GM12878 (cell line): ENCODE results near the gene TSPO. TPM values are rescaled to one million over a fixed set of nuclear protein-coding genes. Genes with fewer than 3 reads are reported as not detected.

Experiments used
- ASH2L ChIP-seq: fragments of 300-600, 200-600 bp; sonication (generic); IDR thresholded peaks from 2 replicates; pipeline ENCODE4 v1.6.1; 2017; ENCODE audit warnings: low read depth, mild to moderate bottlenecking, borderline replicate concordance
- MXI1 ChIP-seq: fragments of 150-350 bp; IDR thresholded peaks from 2 replicates; pipeline ENCODE4 v1.6.1; 2011; ENCODE audit warnings: low read depth, mild to moderate bottlenecking, inconsistent platforms, low read length, improper control_type of control experiment
- PAX5 ChIP-seq: IDR thresholded peaks from 2 replicates; pipeline ENCODE4 v1.6.1; 2011; ENCODE audit warnings: low read depth, low read length, borderline replicate concordance
- RB1 ChIP-seq: fragments of 450-650 bp; formaldehyde crosslinking; IDR thresholded peaks from 2 replicates; pipeline ENCODE4 v1.6.1; 2017; ENCODE audit warnings: mild to moderate bottlenecking, borderline replicate concordance
- STAT1 ChIP-seq: fragments of 450-650 bp; conservative IDR thresholded peaks from 2 replicates; pipeline ENCODE4 v1.6.1; 2014; ENCODE audit warnings: antibody characterized with exemption, mild to moderate bottlenecking
- polyA plus RNA-seq, 11 experiments: library from polyadenylated mRNA; depleted of rRNA in 4 of 11; unstranded in 6 of 11; stranded (reverse) in 5 of 11; fragments of >200 nt; fragmentation: Nextera tagmentation in 4 of 11; fragmentation: Illumina TruSeq in 1 of 11; extraction: Ambion mirVana in 4 of 11; extraction: Trizol in 1 of 11; gene quantifications; 1 replicate in 1 of 11; 2 replicates in 10 of 11; pipeline versions ENCODE4 v1.2.1 to v1.2.3, GENCODE V29; 2011 to 2016; ENCODE audit warnings: inconsistent platforms in 2 of 11, missing spikeins in 2 of 11, low read depth in 1 of 11
- total RNA-seq, 4 experiments: library from RNA; depleted of rRNA in 3 of 4; stranded (reverse); fragments of >200 nt in 3 of 4; fragmentation: Illumina TruSeq in 1 of 4; extraction: Trizol in 1 of 4; gene quantifications; 2 replicates each; pipeline versions ENCODE4 v1.2.1 to v1.2.3, GENCODE V29; 2013 to 2021
- TF ChIP-seq, protein P1 (sequence below): fragments of 450-650 bp; formaldehyde crosslinking; IDR thresholded peaks from 2 replicates; pipeline ENCODE4 v1.4.0; 2022; ENCODE audit warnings: mild to moderate bottlenecking, moderate library complexity
- TF ChIP-seq, protein P2 (sequence below): fragments of 450-650 bp; IDR thresholded peaks from 2 replicates; pipeline ENCODE4 v1.6.1; 2016; ENCODE audit warnings: mild to moderate bottlenecking
- TF ChIP-seq, protein P3 (sequence below): fragments of 450-650 bp; IDR thresholded peaks from 2 replicates; pipeline ENCODE4 v1.6.1; 2017; ENCODE audit warnings: mild to moderate bottlenecking, moderate library complexity
- TF ChIP-seq, protein P4 (sequence below): IDR thresholded peaks from 2 replicates; pipeline ENCODE4 v1.6.1; 2011; ENCODE audit warnings: borderline replicate concordance, low read depth, mild to moderate bottlenecking, moderate library complexity, mixed read lengths, low read length; ENCODE audit not compliant: insufficient read depth; ENCODE audit errors: extremely low read length
- TF ChIP-seq, protein P5 (sequence below): fragments of 450-650 bp; IDR thresholded peaks from 2 replicates; pipeline ENCODE4 v1.6.1; 2017; ENCODE audit warnings: mild to moderate bottlenecking, low read depth, inconsistent platforms; ENCODE audit not compliant: poor library complexity, severe bottlenecking
- TF ChIP-seq, protein P6 (sequence below): fragments of 450-650 bp; formaldehyde crosslinking; IDR thresholded peaks from 2 replicates; pipeline ENCODE4 v1.4.0; 2020; ENCODE audit warnings: mild to moderate bottlenecking, moderate library complexity

TSPO gene
- total and polyA plus RNA-seq, 10 of the 15 experiments (the other 5 are each of a cell fraction or from before 2014, with no cell fraction given), result 1.4 to 50.5 (median 18.8) TPM

DNA sequence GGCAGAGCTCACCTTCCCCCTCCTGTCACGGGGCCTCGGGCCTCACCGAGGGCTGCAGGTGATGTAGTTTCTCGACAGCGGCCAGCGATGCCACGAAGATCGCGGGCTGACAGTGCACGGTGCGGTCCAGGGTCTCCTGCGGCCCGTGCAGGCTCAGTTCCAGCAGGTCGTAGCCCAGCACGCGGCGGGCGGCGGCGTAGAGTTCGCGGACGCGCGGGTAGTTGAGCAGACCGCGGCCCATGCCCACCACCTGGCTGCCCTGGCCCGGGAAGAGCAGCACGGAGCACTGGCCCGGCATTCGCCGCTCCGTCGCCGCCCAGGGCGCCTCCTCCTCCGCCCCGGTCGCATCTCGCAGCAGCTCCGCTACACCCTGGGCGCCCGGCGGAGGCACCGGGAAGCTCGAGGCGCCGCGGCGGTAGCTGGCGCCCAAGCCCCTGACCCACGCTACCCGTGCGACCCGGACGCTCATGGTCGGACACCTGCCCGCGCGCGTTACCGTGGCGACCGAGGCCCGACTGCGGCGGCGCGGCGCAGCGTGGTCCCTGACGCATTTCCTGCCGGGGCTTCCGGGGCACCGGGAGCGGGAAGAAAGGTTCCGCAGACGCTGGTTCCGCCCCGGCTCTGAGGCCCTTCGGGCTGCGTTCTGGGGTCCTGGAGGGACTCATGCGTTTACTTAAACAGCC, 8.3 kb upstream of the TSPO start, which contains the start of gene MCAT (continued):
- TF ChIP-seq, protein P1, sequence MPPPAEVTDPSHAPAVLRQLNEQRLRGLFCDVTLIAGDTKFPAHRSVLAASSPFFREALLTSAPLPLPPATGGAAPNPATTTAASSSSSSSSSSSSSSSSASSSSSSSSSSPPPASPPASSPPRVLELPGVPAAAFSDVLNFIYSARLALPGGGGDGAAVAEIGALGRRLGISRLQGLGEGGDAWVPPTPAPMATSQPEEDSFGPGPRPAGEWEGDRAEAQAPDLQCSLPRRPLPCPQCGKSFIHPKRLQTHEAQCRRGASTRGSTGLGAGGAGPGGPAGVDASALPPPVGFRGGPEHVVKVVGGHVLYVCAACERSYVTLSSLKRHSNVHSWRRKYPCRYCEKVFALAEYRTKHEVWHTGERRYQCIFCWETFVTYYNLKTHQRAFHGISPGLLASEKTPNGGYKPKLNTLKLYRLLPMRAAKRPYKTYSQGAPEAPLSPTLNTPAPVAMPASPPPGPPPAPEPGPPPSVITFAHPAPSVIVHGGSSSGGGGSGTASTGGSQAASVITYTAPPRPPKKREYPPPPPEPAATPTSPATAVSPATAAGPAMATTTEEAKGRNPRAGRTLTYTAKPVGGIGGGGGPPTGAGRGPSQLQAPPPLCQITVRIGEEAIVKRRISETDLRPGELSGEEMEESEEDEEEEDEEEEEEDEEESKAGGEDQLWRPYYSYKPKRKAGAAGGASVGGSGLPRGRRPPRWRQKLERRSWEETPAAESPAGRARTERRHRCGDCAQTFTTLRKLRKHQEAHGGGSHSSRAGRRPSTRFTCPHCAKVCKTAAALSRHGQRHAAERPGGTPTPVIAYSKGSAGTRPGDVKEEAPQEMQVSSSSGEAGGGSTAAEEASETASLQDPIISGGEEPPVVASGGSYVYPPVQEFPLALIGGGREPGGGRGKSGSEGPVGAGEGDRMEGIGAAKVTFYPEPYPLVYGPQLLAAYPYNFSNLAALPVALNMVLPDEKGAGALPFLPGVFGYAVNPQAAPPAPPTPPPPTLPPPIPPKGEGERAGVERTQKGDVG (CRISPR knock-in tag), result no peak
- TF ChIP-seq MXI1 (peak; percentile 96), STAT1 (no peak; the same call in 1 of the 2 replicates), ASH2L (peak; percentile 66; the same call in 1 of the 2 replicates), RB1 (peak; percentile 94; the same call in 1 of the 2 replicates), PAX5 (no peak)
- TF ChIP-seq, protein P2, sequence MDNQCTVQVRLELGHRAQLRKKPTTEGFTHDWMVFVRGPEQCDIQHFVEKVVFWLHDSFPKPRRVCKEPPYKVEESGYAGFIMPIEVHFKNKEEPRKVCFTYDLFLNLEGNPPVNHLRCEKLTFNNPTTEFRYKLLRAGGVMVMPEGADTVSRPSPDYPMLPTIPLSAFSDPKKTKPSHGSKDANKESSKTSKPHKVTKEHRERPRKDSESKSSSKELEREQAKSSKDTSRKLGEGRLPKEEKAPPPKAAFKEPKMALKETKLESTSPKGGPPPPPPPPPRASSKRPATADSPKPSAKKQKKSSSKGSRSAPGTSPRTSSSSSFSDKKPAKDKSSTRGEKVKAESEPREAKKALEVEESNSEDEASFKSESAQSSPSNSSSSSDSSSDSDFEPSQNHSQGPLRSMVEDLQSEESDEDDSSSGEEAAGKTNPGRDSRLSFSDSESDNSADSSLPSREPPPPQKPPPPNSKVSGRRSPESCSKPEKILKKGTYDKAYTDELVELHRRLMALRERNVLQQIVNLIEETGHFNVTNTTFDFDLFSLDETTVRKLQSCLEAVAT, result no peak
- TF ChIP-seq, protein P3, sequence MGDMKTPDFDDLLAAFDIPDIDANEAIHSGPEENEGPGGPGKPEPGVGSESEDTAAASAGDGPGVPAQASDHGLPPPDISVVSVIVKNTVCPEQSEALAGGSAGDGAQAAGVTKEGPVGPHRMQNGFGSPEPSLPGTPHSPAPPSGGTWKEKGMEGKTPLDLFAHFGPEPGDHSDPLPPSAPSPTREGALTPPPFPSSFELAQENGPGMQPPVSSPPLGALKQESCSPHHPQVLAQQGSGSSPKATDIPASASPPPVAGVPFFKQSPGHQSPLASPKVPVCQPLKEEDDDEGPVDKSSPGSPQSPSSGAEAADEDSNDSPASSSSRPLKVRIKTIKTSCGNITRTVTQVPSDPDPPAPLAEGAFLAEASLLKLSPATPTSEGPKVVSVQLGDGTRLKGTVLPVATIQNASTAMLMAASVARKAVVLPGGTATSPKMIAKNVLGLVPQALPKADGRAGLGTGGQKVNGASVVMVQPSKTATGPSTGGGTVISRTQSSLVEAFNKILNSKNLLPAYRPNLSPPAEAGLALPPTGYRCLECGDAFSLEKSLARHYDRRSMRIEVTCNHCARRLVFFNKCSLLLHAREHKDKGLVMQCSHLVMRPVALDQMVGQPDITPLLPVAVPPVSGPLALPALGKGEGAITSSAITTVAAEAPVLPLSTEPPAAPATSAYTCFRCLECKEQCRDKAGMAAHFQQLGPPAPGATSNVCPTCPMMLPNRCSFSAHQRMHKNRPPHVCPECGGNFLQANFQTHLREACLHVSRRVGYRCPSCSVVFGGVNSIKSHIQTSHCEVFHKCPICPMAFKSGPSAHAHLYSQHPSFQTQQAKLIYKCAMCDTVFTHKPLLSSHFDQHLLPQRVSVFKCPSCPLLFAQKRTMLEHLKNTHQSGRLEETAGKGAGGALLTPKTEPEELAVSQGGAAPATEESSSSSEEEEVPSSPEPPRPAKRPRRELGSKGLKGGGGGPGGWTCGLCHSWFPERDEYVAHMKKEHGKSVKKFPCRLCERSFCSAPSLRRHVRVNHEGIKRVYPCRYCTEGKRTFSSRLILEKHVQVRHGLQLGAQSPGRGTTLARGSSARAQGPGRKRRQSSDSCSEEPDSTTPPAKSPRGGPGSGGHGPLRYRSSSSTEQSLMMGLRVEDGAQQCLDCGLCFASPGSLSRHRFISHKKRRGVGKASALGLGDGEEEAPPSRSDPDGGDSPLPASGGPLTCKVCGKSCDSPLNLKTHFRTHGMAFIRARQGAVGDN, result peak; percentile 55; the same call in 1 of the 2 replicates
- TF ChIP-seq, protein P4, sequence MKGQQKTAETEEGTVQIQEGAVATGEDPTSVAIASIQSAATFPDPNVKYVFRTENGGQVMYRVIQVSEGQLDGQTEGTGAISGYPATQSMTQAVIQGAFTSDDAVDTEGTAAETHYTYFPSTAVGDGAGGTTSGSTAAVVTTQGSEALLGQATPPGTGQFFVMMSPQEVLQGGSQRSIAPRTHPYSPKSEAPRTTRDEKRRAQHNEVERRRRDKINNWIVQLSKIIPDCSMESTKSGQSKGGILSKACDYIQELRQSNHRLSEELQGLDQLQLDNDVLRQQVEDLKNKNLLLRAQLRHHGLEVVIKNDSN, result peak; percentile 40
- TF ChIP-seq, protein P5, sequence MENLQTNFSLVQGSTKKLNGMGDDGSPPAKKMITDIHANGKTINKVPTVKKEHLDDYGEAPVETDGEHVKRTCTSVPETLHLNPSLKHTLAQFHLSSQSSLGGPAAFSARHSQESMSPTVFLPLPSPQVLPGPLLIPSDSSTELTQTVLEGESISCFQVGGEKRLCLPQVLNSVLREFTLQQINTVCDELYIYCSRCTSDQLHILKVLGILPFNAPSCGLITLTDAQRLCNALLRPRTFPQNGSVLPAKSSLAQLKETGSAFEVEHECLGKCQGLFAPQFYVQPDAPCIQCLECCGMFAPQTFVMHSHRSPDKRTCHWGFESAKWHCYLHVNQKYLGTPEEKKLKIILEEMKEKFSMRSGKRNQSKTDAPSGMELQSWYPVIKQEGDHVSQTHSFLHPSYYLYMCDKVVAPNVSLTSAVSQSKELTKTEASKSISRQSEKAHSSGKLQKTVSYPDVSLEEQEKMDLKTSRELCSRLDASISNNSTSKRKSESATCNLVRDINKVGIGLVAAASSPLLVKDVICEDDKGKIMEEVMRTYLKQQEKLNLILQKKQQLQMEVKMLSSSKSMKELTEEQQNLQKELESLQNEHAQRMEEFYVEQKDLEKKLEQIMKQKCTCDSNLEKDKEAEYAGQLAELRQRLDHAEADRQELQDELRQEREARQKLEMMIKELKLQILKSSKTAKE, result no peak
- TF ChIP-seq, protein P6, sequence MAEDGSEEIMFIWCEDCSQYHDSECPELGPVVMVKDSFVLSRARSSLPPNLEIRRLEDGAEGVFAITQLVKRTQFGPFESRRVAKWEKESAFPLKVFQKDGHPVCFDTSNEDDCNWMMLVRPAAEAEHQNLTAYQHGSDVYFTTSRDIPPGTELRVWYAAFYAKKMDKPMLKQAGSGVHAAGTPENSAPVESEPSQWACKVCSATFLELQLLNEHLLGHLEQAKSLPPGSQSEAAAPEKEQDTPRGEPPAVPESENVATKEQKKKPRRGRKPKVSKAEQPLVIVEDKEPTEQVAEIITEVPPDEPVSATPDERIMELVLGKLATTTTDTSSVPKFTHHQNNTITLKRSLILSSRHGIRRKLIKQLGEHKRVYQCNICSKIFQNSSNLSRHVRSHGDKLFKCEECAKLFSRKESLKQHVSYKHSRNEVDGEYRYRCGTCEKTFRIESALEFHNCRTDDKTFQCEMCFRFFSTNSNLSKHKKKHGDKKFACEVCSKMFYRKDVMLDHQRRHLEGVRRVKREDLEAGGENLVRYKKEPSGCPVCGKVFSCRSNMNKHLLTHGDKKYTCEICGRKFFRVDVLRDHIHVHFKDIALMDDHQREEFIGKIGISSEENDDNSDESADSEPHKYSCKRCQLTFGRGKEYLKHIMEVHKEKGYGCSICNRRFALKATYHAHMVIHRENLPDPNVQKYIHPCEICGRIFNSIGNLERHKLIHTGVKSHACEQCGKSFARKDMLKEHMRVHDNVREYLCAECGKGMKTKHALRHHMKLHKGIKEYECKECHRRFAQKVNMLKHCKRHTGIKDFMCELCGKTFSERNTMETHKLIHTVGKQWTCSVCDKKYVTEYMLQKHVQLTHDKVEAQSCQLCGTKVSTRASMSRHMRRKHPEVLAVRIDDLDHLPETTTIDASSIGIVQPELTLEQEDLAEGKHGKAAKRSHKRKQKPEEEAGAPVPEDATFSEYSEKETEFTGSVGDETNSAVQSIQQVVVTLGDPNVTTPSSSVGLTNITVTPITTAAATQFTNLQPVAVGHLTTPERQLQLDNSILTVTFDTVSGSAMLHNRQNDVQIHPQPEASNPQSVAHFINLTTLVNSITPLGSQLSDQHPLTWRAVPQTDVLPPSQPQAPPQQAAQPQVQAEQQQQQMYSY (CRISPR knock-in tag), result no peak
